Natural killer cell (primary cell): ENCODE measurements around the gene PEPD. TPM values are rescaled to one million over a fixed set of nuclear protein-coding genes. Genes with fewer than 3 reads are reported as not detected.

ENCODE experiments used
- ATAC-seq, 3 donors: fragments of 150-1000 bp in 2 of 3; fragments of 200-7000 bp in 1 of 3; cut with Tn5 transposase; 1 replicate in 1 of 3; 2 replicates in 2 of 3; pipeline ENCODE4 v1.10.0; 2021; ENCODE audit warnings: mild to moderate bottlenecking in 2 of 3, moderate library complexity in 2 of 3
- DNase-seq, 2 donors: peaks; one replicate each; pipeline versions ENCODE4 v3.0.0 to v3.0.0-alpha.2; 2013 to 2021; ENCODE audit warnings: mixed read lengths in 1 of 2
- H3K27ac ChIP-seq: one replicate; pipeline ENCODE4 v1.5.1; 2013; ENCODE audit warnings: mild to moderate bottlenecking, low read length
- H3K27me3 ChIP-seq: one replicate; pipeline ENCODE4 v1.6.1; 2013; ENCODE audit warnings: low read length; ENCODE audit not compliant: control insufficient read depth, insufficient read depth
- H3K36me3 ChIP-seq: one replicate; pipeline ENCODE4 v1.6.1; 2013; ENCODE audit warnings: low read length; ENCODE audit not compliant: control insufficient read depth, insufficient read depth
- H3K4me1 ChIP-seq: one replicate; pipeline ENCODE4 v1.6.1; 2013; ENCODE audit warnings: low read length; ENCODE audit not compliant: control insufficient read depth, insufficient read depth
- H3K4me3 ChIP-seq: one replicate; pipeline ENCODE4 v1.5.1; 2013; ENCODE audit warnings: low read length
- H3K9me3 ChIP-seq: one replicate; pipeline ENCODE4 v1.6.1; 2013; ENCODE audit warnings: low read length; ENCODE audit not compliant: control insufficient read depth, insufficient read depth
- H3K27ac Mint-ChIP-seq, 2 donors: one replicate each; pipeline ENCODE4 v1.8.0; 2022; ENCODE audit warnings: mild to moderate bottlenecking in 2 of 2, mixed read lengths in 2 of 2, moderate library complexity in 1 of 2
- H3K27me3 Mint-ChIP-seq, 2 donors: one replicate each; pipeline ENCODE4 v1.8.0; 2022; ENCODE audit warnings: low read depth in 2 of 2, mixed read lengths in 2 of 2
- H3K36me3 Mint-ChIP-seq: one replicate; pipeline ENCODE4 v1.8.0; 2022; ENCODE audit warnings: mixed read lengths
- H3K4me1 Mint-ChIP-seq, 2 donors: one replicate each; pipeline ENCODE4 v1.8.0; 2022; ENCODE audit warnings: mixed read lengths in 2 of 2
- H3K4me3 Mint-ChIP-seq: one replicate; pipeline ENCODE4 v1.8.0; 2022; ENCODE audit warnings: mild to moderate bottlenecking, moderate library complexity, mixed read lengths
- H3K9me3 Mint-ChIP-seq, 2 donors: one replicate each; pipeline ENCODE4 v1.8.0; 2022; ENCODE audit warnings: mixed read lengths in 2 of 2
- WGBS: methylation state at CpG from one replicate; pipeline ENCODE4 v1.1.7; 2013; ENCODE audit warnings: missing lambda C conversion rate; ENCODE audit not compliant: insufficient coverage; 5-methylcytosine and 5-hydroxymethylcytosine counted together
- intact Hi-C: fragments of 100-400 bp; cut with micrococcal nuclease; formaldehyde crosslinking; loops from one replicate; pipeline ENCODE4 v1.14.2; 2022
- total RNA-seq, 4 donors: library from RNA; stranded (reverse); fragments of 120-200 nt in 1 of 4; gene quantifications; one replicate each; pipeline versions ENCODE4 v1.2.3 to v1.2.4, GENCODE V29; 2013 to 2022
- TF ChIP-seq, protein P1 (sequence below): fragments of 200-600 bp; IDR thresholded peaks from one replicate; pipeline ENCODE4 v1.8.0; 2022; ENCODE audit warnings: antibody characterized with exemption

PEPD gene
- total RNA-seq, 3 donors from 2014 or later (not counting 1 experiment from before 2014, with no cell fraction given): 33.9 to 42.2 (median 40.9) TPM

DNA sequence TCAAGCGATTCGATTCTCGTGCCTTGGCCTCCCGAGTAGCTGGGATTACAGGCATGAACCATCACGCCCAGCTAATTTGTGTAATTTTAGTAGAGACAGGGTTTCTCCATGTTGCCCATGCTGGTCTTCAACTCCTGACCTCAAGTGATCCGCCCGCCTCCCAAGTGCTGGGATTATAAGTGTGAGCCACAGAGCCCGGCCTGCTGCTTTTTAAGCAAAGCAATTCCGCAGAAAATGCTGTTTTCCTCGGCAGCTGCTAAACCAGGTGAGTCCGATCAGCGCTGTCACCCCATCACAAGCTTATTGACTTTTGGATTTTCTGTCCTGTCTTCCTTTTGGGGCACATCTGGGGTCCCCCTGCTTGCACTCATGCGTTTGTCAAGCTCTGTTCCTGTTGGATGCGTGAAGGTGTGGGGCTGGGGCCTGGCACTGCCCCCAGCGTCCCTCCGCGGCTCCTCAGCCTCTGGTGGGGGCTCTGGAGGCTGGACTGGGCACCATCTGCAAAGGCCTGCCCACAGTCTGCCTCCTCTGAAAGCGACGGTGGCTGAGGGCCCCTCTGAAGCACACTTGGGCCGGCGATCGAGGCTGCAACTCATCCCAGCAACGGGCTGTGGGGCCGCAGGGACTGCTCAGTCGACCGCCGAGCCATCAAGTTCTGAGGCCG, 122.4 kb downstream of the PEPD start:
- no peaks in the 10 kb centered on the region for H3K27me3 ChIP-seq
- TF ChIP-seq, protein P1, sequence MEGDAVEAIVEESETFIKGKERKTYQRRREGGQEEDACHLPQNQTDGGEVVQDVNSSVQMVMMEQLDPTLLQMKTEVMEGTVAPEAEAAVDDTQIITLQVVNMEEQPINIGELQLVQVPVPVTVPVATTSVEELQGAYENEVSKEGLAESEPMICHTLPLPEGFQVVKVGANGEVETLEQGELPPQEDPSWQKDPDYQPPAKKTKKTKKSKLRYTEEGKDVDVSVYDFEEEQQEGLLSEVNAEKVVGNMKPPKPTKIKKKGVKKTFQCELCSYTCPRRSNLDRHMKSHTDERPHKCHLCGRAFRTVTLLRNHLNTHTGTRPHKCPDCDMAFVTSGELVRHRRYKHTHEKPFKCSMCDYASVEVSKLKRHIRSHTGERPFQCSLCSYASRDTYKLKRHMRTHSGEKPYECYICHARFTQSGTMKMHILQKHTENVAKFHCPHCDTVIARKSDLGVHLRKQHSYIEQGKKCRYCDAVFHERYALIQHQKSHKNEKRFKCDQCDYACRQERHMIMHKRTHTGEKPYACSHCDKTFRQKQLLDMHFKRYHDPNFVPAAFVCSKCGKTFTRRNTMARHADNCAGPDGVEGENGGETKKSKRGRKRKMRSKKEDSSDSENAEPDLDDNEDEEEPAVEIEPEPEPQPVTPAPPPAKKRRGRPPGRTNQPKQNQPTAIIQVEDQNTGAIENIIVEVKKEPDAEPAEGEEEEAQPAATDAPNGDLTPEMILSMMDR: no peak
- Mint-ChIP-seq H3K4me1 (peaks cover 0 to 10% of the 10 kb centered on the region in 2 donors), H3K4me3 (no peak overlapping the region), H3K9me3 (no peaks in the 10 kb centered on the region), H3K27ac (peak overlapping the region in 1 of 2 donors; percentile 51), H3K36me3 (no peaks in the 10 kb centered on the region), H3K27me3 (no peaks in the 10 kb centered on the region)
- no peaks in the 10 kb centered on the region for H3K9me3 ChIP-seq
- intact Hi-C loops: no loop called here
- DNase-seq: no peak
- no peak overlapping the region for H3K27ac ChIP-seq
- 93% methylated on average over 28 of the region's 28 CpGs for WGBS
- ATAC-seq: no peak
- no peak overlapping the region for H3K4me3 ChIP-seq
- H3K4me1 ChIP-seq: peaks cover 10% of the 10 kb centered on the region
- no peaks in the 10 kb centered on the region for H3K36me3 ChIP-seq

DNA sequence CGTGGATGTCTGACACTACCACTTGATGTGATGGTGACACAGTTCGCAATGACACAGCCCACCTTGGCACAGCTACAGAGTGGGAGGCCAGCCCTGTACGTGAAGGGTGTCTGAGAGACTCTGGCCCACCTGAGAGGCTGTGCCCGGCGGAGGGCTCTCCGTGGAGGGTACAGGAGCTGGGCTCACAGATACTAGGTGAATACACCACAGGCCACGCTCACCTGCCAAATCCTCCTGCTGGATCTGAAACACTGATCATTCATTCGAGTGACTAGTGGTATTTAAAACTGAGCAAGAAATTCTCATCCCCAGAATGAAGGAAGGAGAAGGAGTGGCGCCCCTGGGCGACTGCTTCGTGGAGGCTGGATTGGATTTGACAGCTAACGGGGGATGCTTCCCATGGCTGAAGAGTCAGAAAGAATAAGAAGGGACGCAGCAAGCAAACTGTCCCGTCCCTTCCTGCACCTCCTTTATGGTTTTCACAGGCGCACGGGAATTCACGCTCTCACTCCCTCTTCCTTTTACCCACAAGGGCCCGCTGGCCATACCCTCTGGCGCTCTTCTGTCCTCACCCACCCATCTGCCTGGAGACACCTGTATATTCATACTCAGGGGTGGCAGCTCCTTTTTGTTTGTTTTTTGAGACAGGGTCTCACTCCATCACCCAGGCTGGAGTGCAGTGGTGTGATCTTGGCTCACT, 123.1 kb downstream of the PEPD start:
- TF ChIP-seq, protein P1: no peak
- 90% methylated on average over 19 of the region's 19 CpGs for WGBS
- H3K27ac Mint-ChIP-seq: no peak overlapping the region
- H3K4me3 Mint-ChIP-seq: no peak overlapping the region
- H3K9me3 Mint-ChIP-seq: no peaks in the 10 kb centered on the region
- Histone ChIP-seq H3K27ac (no peak overlapping the region), H3K27me3 (no peaks in the 10 kb centered on the region), H3K36me3 (no peaks in the 10 kb centered on the region), H3K4me3 (no peak overlapping the region), H3K9me3 (no peaks in the 10 kb centered on the region), H3K4me1 (peaks cover 14% of the 10 kb centered on the region)
- H3K4me1 Mint-ChIP-seq: peaks cover 0 to 16% of the 10 kb centered on the region in 2 donors
- no peaks in the 10 kb centered on the region for H3K36me3 Mint-ChIP-seq
- no peak for DNase-seq
- H3K27me3 Mint-ChIP-seq: no peaks in the 10 kb centered on the region
- intact Hi-C loops: no loop called here
- no peak for ATAC-seq

- H3K27ac ChIP-seq: no peak overlapping the region
- WGBS: 79% methylated on average over 15 of the region's 15 CpGs
Observed at GRCh38 chr19:33397536-33398360, 123.8 kb downstream of the PEPD start.

More at GRCh38 chr19:33397536-33398360, 123.8 kb downstream of the PEPD start:
- no peak for ATAC-seq
- TF ChIP-seq, protein P1: no peak
- Histone ChIP-seq H3K4me3 (no peak overlapping the region), H3K4me1 (peaks cover 15% of the 10 kb centered on the region), H3K36me3 (no peaks in the 10 kb centered on the region), H3K27me3 (no peaks in the 10 kb centered on the region), H3K9me3 (no peaks in the 10 kb centered on the region)
- Mint-ChIP-seq H3K4me1 (peaks cover 0 to 17% of the 10 kb centered on the region in 2 donors), H3K9me3 (no peaks in the 10 kb centered on the region), H3K27me3 (no peaks in the 10 kb centered on the region), H3K4me3 (no peak overlapping the region), H3K36me3 (no peaks in the 10 kb centered on the region), H3K27ac (no peak overlapping the region)
- no peak for DNase-seq
- intact Hi-C loops: no loop called here
